Adrenal gland (tissue), 5 donors: ENCODE measurements around the gene CES1.

Source experiments
- POLR2A ChIP-seq, 2 donors: fragments of 450-650 bp; IDR thresholded peaks; one replicate each; pipeline ENCODE4 v1.6.1; 2017; ENCODE audit warnings: antibody characterized with exemption in 2 of 2, mild to moderate bottlenecking in 2 of 2, moderate library complexity in 1 of 2
- TF ChIP-seq, protein P1 (sequence below), 6 experiments: fragments of 450-650 bp in 4 of 6; fragments of 200-600 bp in 2 of 6; sonication (generic) in 1 of 6; IDR thresholded peaks; 1 replicate in 5 of 6; 2 replicates in 1 of 6; pipeline versions ENCODE4 v1.5.1 to v1.8.0; 2016 to 2021; ENCODE audit warnings: antibody characterized with exemption in 6 of 6, mild to moderate bottlenecking in 2 of 6, moderate library complexity in 1 of 6
- donor health status: DM: no; HTN: no; CAD: no.

DNA sequence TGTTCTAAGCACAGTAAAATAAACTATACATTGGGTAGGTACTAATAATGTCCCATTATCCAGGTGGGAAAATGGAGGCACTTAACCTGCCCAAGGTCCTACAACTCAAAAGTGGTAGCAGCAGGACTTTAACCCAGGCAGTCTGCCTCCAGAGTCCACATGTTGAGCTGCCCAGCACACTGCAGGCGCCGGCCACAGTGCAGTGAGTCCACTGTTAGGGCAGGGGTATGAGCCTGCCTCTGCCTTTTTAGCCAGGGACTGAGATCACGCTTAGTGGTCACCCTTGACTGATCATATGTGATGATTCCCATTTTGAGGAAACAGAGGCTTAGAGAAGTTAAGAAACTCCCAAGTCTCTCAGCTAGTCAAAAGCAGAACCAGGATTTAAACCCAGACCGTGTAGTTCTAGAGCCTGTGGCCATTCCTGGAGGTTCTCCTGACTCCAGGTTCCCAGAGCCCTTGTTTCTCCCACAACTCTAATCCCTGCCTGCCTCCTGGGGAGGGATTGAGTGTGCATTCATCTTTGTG is 8.4 kb downstream of the CES1 start:
- TF ChIP-seq, protein P1, sequence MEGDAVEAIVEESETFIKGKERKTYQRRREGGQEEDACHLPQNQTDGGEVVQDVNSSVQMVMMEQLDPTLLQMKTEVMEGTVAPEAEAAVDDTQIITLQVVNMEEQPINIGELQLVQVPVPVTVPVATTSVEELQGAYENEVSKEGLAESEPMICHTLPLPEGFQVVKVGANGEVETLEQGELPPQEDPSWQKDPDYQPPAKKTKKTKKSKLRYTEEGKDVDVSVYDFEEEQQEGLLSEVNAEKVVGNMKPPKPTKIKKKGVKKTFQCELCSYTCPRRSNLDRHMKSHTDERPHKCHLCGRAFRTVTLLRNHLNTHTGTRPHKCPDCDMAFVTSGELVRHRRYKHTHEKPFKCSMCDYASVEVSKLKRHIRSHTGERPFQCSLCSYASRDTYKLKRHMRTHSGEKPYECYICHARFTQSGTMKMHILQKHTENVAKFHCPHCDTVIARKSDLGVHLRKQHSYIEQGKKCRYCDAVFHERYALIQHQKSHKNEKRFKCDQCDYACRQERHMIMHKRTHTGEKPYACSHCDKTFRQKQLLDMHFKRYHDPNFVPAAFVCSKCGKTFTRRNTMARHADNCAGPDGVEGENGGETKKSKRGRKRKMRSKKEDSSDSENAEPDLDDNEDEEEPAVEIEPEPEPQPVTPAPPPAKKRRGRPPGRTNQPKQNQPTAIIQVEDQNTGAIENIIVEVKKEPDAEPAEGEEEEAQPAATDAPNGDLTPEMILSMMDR (IDR thresholded peaks at IDR 0.05) = no peak
- no peak for TF ChIP-seq POLR2A (IDR thresholded peaks at IDR 0.05)
